HepG2 (cell line): ENCODE data around the gene WDR5B. TPM values are rescaled to one million over a fixed set of nuclear protein-coding genes. Genes with fewer than 3 reads are reported as not detected.

Source experiments
- ARNT2 ChIP-seq: sonication (generic); formaldehyde crosslinking; IDR thresholded peaks from 2 replicates; pipeline ENCODE4 v1.8.0; 2022; ENCODE audit warnings: mild to moderate bottlenecking, low read depth, missing genetic modification reagents, moderate library complexity
- ERF ChIP-seq: IDR thresholded peaks from 2 replicates; pipeline ENCODE4 v1.6.1; 2018; ENCODE audit warnings: missing biosample characterization, missing genetic modification reagents
- HCFC1 ChIP-seq: fragments of 150-350 bp; IDR thresholded peaks from 2 replicates; pipeline ENCODE4 v1.6.1; 2014; ENCODE audit warnings: low read depth, low read length
- HNRNPH1 ChIP-seq: fragments of 200-400 bp; formaldehyde crosslinking; optimal IDR thresholded peaks from 2 replicates; pipeline ENCODE3; 2017; ENCODE audit warnings: mild to moderate bottlenecking, low read depth, low read length
- MAZ ChIP-seq, 2 experiments: sonication (generic) in 1 of 2; formaldehyde crosslinking in 1 of 2; IDR thresholded peaks; 2 replicates each; pipeline versions ENCODE4 v1.5.0 to v1.6.1; 2012 to 2020; ENCODE audit warnings: low read depth in 2 of 2, mild to moderate bottlenecking in 2 of 2, borderline replicate concordance in 1 of 2, improper control_type of control experiment in 1 of 2, low read length in 1 of 2, missing genetic modification reagents in 1 of 2, moderate library complexity in 1 of 2
- NR1H2 ChIP-seq: sonication (generic); formaldehyde crosslinking; IDR thresholded peaks from 2 replicates; pipeline ENCODE4 v1.8.1; 2022; ENCODE audit warnings: low read depth, missing genetic modification reagents, borderline replicate concordance
- POGK ChIP-seq: sonication (generic); formaldehyde crosslinking; conservative IDR thresholded peaks from 2 replicates; pipeline ENCODE4 v1.8.0; 2022; ENCODE audit warnings: mild to moderate bottlenecking, moderate library complexity, missing genetic modification reagents
- SIX1 ChIP-seq: sonication (generic); formaldehyde crosslinking; IDR thresholded peaks from 2 replicates; pipeline ENCODE4 v1.4.0; 2020; ENCODE audit warnings: missing genetic modification reagents, borderline replicate concordance
- SMC3 ChIP-seq: IDR thresholded peaks from 2 replicates; pipeline ENCODE4 v1.6.1; 2011; ENCODE audit warnings: low read length, improper control_type of control experiment
- SOX5 ChIP-seq: IDR thresholded peaks from 2 replicates; pipeline ENCODE4 v1.6.1; 2016; ENCODE audit warnings: borderline replicate concordance
- SPEN ChIP-seq: sonication (generic); formaldehyde crosslinking; IDR thresholded peaks from 2 replicates; pipeline ENCODE4 v1.5.1; 2020; ENCODE audit warnings: low read depth, mild to moderate bottlenecking, missing genetic modification reagents
- SRY ChIP-seq: sonication (generic); formaldehyde crosslinking; IDR thresholded peaks from 2 replicates; pipeline ENCODE4 v1.8.0; 2022; ENCODE audit warnings: mild to moderate bottlenecking, missing genetic modification reagents
- TBX3 ChIP-seq: fragments of 450-650 bp; IDR thresholded peaks from 2 replicates; pipeline ENCODE4 v1.6.1; 2017; ENCODE audit warnings: antibody characterized with exemption, mild to moderate bottlenecking, inconsistent platforms, borderline replicate concordance
- THAP7 ChIP-seq: sonication (generic); formaldehyde crosslinking; IDR thresholded peaks from 2 replicates; pipeline ENCODE4 v1.8.1; 2023; ENCODE audit warnings: mild to moderate bottlenecking, missing genetic modification reagents
- WIZ ChIP-seq: sonication (generic); formaldehyde crosslinking; IDR thresholded peaks from 2 replicates; pipeline ENCODE4 v1.5.1; 2020; ENCODE audit warnings: mild to moderate bottlenecking, missing genetic modification reagents
- ZBTB38 ChIP-seq: sonication (generic); formaldehyde crosslinking; IDR thresholded peaks from 2 replicates; pipeline ENCODE4 v1.5.1; 2020; ENCODE audit warnings: mild to moderate bottlenecking, missing genetic modification reagents
- ZNF33A ChIP-seq: sonication (generic); formaldehyde crosslinking; IDR thresholded peaks from 2 replicates; pipeline ENCODE4 v1.5.1; 2020; ENCODE audit warnings: missing genetic modification reagents, mild to moderate bottlenecking, moderate library complexity, borderline replicate concordance
- ZNF430 ChIP-seq: sonication (generic); formaldehyde crosslinking; IDR thresholded peaks from 2 replicates; pipeline ENCODE4 v1.9.0; 2021; ENCODE audit warnings: mild to moderate bottlenecking, missing genetic modification reagents
- ZNF451 ChIP-seq: sonication (generic); formaldehyde crosslinking; IDR thresholded peaks from 2 replicates; pipeline ENCODE4 v1.5.0; 2020; ENCODE audit warnings: mild to moderate bottlenecking, missing genetic modification reagents
- ZNF563 ChIP-seq: sonication (generic); formaldehyde crosslinking; IDR thresholded peaks from 2 replicates; pipeline ENCODE4 v1.8.0; 2022; ENCODE audit warnings: mild to moderate bottlenecking, moderate library complexity, missing genetic modification reagents
- ZNF598 ChIP-seq: sonication (generic); formaldehyde crosslinking; IDR thresholded peaks from 2 replicates; pipeline ENCODE4 v1.5.1; 2020; ENCODE audit warnings: mild to moderate bottlenecking, missing genetic modification reagents, borderline replicate concordance
- ZNF777 ChIP-seq: sonication (generic); formaldehyde crosslinking; IDR thresholded peaks from 2 replicates; pipeline ENCODE4 v1.4.0; 2020; ENCODE audit warnings: missing genetic modification reagents
- polyA plus RNA-seq, 8 experiments: library from polyadenylated mRNA; depleted of rRNA in 3 of 8; stranded (reverse) in 7 of 8; unstranded in 1 of 8; fragments of >200 nt; fragmentation: Illumina TruSeq in 4 of 8; extraction: Trizol in 4 of 8; gene quantifications; 2 replicates each; pipeline versions ENCODE4 v1.2.1 to v1.2.3, GENCODE V29; 2011 to 2016; ENCODE audit warnings: low read depth in 4 of 8, missing spikeins in 1 of 8, mixed read lengths in 1 of 8; ENCODE audit not compliant: insufficient read depth in 1 of 8
- total RNA-seq, 5 experiments: library from RNA; depleted of rRNA; stranded (reverse); fragments of >200 nt; fragmentation: Illumina TruSeq; extraction: Trizol; gene quantifications; 2 replicates each; pipeline ENCODE4 v1.2.3, GENCODE V29; 2016; ENCODE audit warnings: low read depth in 1 of 5
- TF ChIP-seq, protein P1 (sequence below): sonication (generic); formaldehyde crosslinking; conservative IDR thresholded peaks from 2 replicates; pipeline ENCODE4 v1.4.0; 2020; ENCODE audit warnings: mild to moderate bottlenecking, missing genetic modification reagents, moderate library complexity

The WDR5B gene
- total and polyA plus RNA-seq, 2 of the 13 experiments (the other 11 are each of a cell fraction or from before 2014, with no cell fraction given) = 2.5 to 3.6 TPM

- TF ChIP-seq ZBTB38 (CRISPR knock-in tag) (peak; percentile 89), ARNT2 (no peak; the same call in 1 of the 2 replicates), HNRNPH1 (no peak), SOX5 (CRISPR knock-in tag) (peak; percentile 71), POGK (CRISPR knock-in tag) (peak; percentile 82; the same call in 1 of the 2 replicates), THAP7 (peak; percentile 73; the same call in 1 of the 2 replicates), WIZ (CRISPR knock-in tag) (peak; percentile 57; the same call in 1 of the 2 replicates), NR1H2 (CRISPR knock-in tag) (no peak), ERF (CRISPR knock-in tag) (peak; percentile 98), SPEN (CRISPR knock-in tag) (peak; percentile 96), ZNF563 (CRISPR knock-in tag) (peak; percentile 56; the same call in 1 of the 2 replicates), SRY (peak; percentile 82; the same call in 1 of the 2 replicates), HCFC1 (peak; percentile 39), SMC3 (no peak), ZNF451 (CRISPR knock-in tag) (peak; percentile 90), ZNF33A (CRISPR knock-in tag) (no peak), TBX3 (no peak), MAZ (IDR thresholded peaks at IDR 0.05; ENCODE audit: borderline replicate concordance, low read depth, low read length) (peak; percentile 60; the same call in 1 of the 2 replicates), MAZ (CRISPR knock-in tag; IDR thresholded peaks at IDR 0.05; ENCODE audit: low read depth) (peak; percentile 90), SIX1 (CRISPR knock-in tag) (no peak), ZNF777 (CRISPR knock-in tag) (peak; percentile 62; the same call in 1 of the 2 replicates), ZNF430 (CRISPR knock-in tag) (peak; percentile 80; the same call in 1 of the 2 replicates), ZNF598 (CRISPR knock-in tag) (peak; percentile 95; the same call in 1 of the 2 replicates)
- TF ChIP-seq, protein P1, sequence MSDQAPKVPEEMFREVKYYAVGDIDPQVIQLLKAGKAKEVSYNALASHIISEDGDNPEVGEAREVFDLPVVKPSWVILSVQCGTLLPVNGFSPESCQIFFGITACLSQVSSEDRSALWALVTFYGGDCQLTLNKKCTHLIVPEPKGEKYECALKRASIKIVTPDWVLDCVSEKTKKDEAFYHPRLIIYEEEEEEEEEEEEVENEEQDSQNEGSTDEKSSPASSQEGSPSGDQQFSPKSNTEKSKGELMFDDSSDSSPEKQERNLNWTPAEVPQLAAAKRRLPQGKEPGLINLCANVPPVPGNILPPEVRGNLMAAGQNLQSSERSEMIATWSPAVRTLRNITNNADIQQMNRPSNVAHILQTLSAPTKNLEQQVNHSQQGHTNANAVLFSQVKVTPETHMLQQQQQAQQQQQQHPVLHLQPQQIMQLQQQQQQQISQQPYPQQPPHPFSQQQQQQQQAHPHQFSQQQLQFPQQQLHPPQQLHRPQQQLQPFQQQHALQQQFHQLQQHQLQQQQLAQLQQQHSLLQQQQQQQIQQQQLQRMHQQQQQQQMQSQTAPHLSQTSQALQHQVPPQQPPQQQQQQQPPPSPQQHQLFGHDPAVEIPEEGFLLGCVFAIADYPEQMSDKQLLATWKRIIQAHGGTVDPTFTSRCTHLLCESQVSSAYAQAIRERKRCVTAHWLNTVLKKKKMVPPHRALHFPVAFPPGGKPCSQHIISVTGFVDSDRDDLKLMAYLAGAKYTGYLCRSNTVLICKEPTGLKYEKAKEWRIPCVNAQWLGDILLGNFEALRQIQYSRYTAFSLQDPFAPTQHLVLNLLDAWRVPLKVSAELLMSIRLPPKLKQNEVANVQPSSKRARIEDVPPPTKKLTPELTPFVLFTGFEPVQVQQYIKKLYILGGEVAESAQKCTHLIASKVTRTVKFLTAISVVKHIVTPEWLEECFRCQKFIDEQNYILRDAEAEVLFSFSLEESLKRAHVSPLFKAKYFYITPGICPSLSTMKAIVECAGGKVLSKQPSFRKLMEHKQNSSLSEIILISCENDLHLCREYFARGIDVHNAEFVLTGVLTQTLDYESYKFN (CRISPR knock-in tag) = peak; percentile 66; the same call in 1 of the 2 replicates
Observed at GRCh38 chr3:122383771-122384697, 31.8 kb downstream of the WDR5B start, which contains the start of gene FAM162A (continued).
